GM12864 (cell line): ENCODE data around the gene RRN3.
"Not testable (repeated sequence)": the region's sequence is repeated elsewhere in the genome, so short reads cannot be mapped to it uniquely, and the experiment has no call there.

Experiments used
- DNase-seq: peaks from one replicate; pipeline ENCODE4 v3.0.0-alpha.2; 2011; ENCODE audit warnings: low read depth
- H3K4me3 ChIP-seq: 2 replicates; pipeline ENCODE4 v1.5.1; 2011; ENCODE audit warnings: mild to moderate bottlenecking, low read depth, low read length, control low read depth
- TF ChIP-seq, protein P1 (sequence below): IDR thresholded peaks from 2 replicates; pipeline ENCODE4 v1.5.1; 2011; ENCODE audit warnings: low read depth, mild to moderate bottlenecking, moderate library complexity, low read length, control low read depth, inconsistent platforms; ENCODE audit errors: missing control alignments

Gene RRN3

DNA sequence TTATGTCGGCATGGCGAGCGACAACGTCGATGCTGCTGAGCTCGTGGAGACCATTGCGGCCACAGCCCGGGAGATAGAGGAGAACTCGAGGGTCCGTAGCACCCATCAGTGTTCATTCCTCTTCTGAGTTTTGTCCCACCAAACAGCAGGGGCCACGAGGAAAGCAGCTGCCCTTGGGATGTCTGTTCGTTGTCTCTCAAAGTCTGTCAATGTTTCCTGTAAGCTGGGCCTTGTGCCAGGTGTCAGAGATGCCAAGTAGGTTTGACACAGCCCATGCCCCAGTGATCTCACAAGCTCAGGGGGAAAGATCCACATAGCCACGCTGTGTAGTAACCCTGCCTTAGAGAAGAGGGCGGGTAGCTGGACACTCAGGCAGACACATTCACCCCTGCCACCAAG, 60.8 kb downstream of the RRN3 start:
- no peak overlapping the region for H3K4me3 ChIP-seq
- TF ChIP-seq, protein P1, sequence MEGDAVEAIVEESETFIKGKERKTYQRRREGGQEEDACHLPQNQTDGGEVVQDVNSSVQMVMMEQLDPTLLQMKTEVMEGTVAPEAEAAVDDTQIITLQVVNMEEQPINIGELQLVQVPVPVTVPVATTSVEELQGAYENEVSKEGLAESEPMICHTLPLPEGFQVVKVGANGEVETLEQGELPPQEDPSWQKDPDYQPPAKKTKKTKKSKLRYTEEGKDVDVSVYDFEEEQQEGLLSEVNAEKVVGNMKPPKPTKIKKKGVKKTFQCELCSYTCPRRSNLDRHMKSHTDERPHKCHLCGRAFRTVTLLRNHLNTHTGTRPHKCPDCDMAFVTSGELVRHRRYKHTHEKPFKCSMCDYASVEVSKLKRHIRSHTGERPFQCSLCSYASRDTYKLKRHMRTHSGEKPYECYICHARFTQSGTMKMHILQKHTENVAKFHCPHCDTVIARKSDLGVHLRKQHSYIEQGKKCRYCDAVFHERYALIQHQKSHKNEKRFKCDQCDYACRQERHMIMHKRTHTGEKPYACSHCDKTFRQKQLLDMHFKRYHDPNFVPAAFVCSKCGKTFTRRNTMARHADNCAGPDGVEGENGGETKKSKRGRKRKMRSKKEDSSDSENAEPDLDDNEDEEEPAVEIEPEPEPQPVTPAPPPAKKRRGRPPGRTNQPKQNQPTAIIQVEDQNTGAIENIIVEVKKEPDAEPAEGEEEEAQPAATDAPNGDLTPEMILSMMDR, result no peak

DNA sequence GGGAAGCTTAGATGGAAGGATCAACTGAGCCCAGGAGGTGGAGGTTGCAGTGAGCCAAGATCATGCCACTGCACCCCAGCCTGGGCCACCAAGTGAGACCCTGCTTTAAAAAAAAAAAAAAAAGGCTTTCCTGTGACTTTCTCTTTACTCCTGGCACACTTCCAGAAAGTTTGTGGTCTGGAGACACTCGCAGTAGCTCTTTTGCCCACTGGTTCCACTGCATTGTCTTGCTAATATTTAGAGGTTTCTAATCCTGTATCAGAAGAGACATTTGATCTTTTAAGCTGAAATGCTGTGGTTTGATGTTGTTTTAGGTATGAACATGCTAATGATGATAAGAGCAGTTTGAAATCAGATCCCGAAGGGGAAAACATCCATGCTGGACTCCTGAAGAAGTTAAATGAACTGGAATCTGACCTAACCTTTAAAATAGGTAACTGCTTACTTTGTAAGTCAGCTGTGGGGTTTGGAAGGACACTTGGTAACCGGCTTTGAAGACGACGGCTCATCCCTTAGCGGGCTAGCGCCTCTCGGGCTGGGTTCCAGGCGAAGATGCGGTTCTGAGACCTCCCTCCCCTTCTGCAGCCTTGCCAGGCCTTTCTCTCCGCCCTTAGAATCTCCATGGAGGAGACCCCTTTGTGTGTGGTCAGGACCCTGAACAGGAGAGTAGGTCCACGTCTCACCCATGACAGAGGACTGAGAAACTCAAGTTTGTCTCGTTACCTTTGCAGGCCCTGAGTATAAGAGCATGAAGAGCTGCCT, 61.3 kb downstream of the RRN3 start:
- DNase-seq, result no peak
- TF ChIP-seq, protein P1, result no peak
- no peak overlapping the region for H3K4me3 ChIP-seq

More for the DNA sequence above, 60.8 kb downstream of the RRN3 start:
- DNase-seq, result no peak

DNA sequence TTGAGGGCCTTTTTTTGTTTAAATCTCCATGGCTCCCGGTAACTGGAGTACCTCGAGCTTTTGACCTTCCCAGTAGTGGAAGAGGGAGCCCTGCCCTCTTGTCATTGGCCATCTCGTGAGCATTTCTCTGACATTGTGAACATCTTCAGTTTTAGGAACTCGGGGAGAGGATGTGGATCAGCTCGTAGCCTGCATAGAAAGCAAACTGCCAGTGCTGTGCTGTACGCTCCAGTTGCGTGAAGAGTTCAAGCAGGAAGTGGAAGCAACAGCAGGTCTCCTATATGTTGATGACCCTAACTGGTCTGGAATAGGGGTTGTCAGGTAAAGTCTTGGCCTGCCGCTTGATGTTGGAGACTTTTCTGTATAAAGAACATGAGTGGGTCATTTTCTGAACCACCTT, 62.5 kb downstream of the RRN3 start:
- no peak overlapping the region for H3K4me3 ChIP-seq
- TF ChIP-seq, protein P1, result no peak
- DNase-seq, result no peak

DNA sequence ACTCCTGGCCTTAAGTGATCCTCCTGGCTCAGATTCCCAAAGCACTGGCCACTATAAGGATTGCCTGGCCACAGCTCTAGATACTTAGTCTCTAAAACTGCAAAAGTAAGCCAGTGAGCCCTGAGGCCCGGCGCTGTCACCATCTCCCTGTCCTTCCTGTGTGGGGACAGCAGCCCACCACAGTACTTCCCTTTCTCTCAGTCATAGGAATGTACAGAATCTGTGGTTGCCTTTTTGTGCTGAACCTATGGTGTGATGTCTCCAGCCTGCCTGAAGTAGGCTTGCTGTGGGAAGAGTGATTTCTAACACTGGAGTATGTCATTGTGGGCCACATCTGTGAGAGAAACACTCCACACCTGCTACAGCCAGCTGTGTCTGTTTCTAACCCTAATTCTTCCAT, 62.9 kb downstream of the RRN3 start:
- TF ChIP-seq, protein P1, result no peak
- H3K4me3 ChIP-seq, result no peak overlapping the region
- no peak for DNase-seq

DNA sequence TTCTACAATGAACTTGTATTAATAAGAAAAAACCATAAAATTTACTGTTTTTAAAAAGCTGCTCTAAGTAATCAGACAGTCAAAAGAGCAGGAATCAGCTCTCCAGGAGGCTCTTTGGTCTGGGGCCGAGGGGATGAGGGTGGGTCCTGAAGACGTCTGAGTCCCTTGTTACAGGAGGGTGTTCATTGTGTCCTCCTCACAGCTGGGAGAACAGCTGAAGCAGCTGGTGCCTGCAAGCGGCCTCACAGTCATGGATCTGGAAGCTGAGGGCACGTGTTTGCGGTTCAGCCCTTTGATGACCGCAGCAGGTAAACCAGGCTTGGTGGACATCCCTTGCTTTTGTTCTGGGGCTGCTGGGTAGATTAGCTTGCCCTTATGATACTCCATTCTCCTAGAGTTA, 64.3 kb downstream of the RRN3 start:
- not testable (repeated sequence) for DNase-seq, H3K4me3 ChIP-seq

DNA sequence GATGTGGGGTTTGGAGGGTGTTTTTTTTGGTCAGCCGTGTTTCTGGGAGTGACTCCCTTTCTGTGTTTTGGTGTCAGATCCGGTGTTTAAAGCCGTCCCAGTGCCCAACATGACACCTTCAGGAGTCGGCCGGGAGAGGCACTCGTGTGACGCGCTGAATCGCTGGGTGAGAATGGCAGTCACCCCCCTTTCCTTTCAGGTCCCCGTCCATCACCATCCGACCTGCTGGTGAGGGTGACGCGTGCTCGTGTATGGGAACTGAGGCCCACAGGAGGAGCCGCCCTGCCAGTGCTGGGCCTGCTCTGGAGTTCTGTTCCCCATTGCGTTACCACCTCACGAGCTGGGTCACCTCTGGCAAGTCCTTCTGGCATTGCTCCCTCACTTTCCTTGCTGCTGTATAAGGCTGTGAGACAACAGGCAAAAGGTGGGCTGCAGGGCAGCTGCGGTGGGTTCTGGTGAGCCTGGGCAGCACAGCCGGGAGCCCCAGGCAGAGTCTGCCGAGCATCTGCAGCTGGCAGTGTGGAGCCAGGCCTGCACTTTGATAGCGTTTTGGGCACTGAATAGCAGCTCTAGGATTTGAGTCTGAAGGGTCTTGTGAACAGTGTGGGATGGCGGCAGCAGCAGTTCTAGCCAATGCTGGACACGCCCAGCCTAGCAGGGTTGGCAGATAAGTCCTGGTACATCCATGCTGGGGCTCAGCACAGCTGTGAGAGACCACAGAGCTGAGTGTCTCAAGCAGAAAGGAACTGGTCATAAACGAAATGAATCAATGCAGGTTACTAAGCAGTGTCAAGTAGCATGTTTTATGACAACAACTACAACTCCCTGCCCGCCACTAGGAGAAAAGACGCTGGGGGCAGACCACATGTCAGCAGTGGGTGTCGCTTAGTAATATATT, 65.0 kb downstream of the RRN3 start:
- DNase-seq, H3K4me3 ChIP-seq: not testable (repeated sequence)

DNA sequence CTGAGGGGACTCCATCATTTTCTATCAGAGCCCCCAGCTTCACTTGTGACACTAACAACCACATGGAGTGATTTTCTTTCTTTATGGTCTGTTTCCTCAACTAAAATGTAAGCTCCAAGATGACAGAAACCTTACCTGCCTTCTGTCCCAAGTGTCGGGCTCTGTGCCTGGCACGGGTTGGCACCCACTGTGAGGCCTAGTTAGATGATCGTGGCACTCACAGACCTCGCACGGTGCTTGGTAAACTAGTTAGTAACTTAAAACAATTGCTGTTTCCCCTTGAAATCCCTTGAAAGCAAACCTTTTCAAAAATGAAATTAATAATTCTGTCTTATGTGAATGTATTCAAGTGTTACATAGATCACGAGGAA, 65.7 kb downstream of the RRN3 start:
- H3K4me3 ChIP-seq, DNase-seq: not testable (repeated sequence)

DNA sequence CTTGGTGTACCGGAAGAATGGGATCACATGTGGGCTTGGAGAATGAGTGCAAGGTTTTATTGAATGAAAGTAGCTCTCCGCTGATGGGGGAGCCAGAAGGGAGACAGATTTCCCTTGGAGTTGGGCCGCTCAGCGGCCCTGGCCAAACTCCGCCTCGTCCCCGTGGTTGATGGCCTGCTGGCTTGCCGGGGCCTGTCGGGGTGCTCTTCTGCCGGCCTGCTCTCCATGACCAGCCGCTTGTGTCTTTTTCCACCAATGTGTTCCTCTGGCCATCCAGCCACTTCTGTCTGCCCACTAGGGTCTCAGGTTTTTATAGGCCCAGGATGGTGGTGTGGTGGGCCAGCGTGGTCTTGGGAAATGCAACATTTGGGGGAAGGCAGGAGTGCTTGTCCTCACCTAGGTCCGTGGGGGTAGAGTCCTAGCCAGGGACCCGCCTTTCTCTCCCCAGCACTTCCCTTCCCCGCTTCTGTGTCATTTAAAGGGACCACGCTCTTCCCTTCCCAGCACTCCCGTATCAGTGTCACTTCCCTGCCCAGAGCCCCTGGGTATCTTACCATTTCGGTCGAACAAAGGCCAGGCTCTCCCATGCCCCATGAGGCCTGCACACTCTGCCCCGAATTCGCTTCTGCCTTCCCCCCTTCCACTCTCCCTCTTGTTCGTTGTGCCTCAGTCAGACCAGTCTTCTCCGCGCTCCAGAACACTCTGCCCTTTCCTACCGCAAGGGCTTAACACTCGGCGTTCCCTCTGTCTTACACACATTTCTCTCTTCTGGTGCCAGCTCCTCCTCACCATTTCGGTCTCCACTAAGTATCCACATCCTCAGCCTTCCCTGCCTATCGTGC, 66.3 kb downstream of the RRN3 start:
- not testable (repeated sequence) for DNase-seq, H3K4me3 ChIP-seq

DNA sequence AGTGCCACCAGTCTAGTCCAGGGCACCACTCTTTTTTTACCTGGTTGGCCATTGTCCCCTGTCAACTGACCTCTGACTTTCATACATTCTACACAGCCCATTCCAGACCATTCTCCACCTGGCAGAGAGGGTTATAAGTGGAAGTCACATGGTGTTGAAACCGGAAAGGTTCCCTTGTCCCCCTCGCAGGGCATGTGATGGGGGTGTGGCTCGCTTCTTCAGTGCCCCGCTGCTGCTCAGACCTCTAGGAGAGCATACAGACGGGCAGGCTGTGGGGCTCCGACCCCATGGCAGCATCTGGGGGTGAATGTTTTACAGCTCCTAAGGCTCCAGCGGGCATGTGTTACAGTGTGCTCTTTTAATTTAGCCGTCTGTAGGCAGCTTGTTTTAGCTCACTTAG, 67.0 kb downstream of the RRN3 start:
- not testable (repeated sequence) for H3K4me3 ChIP-seq, DNase-seq

DNA sequence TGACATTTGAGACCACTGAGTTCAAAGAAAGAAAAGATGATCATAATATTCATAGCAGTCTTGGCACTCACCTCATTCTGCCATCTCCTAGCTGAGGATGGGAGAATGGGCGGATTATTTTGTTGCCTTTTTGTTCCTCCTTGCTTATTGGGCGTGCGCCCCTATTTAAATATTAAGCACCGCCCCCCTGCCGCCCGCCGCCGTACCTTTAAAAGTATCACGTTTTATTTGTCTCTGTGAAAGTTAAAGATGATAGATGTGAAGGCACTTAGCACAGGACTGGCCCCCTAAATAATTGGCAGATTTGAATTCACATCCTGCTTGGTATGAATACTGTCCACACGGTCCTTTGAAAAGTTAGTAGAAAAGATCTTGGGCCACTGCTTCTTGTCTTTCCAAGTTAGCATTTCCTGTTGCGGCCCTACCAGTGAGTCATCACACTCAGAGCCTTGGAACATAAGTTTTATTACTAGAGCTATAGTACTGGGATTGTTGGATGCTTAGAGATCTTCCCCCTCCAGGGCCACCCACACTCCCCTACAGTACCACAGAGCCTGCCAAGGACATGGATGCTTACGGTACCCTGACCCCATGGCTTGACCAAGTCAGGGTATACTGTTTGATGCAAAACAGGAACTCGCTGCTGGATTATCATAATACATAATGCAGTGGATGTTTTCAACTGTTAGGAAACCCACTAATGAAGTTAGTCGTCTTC, 68.7 kb downstream of the RRN3 start:
- DNase-seq, H3K4me3 ChIP-seq: not testable (repeated sequence)

DNA sequence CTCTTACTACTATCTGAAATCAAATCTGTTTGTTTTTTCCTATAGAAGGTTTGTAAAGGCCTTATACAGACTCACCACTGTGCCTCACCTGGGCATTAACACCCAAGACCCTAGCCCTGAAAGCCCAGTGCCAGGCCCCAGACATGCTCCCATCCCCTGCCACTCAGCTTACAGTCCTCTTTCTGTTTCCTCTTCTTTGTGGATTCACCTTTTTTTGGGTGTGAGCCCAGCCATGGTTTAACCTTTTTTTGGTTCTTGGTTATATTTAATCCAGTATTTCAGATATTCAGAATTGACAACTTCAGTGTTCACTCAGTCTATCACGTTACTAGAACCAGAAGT, 69.2 kb downstream of the RRN3 start:
- H3K4me3 ChIP-seq, DNase-seq: not testable (repeated sequence)

DNA sequence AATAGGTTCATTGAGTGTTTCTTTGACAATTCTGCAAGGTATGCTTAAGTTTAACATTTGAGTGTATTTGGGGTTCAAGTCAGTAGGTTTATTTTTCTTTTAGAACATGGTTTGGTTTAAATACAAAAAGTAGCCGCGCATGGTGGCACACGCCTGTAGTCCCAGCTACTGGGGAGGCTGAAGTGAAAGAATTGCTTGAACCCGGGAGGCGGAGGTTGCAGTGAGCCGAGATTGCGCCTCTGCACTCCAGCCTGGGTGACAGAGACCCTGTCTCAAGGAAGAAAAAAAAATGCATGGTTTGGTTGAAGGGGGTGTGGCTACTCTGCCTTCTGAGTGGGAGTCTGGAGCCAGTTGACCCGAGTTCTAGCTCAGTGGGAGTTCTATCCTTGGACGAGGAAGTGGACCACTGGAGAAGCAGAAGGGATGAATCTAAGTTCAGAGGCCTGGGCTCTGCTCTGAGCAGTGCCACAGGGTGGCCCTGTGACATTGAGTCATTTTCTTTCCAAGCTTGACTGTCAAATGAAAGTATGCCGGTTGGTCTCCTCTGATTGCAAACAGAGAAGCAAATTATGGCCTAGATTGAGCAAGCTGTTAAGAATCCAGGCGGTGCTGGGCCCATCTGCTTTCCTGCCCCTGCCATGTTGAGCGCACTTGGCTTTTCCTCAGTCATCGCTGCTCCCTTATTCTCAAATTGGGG, 70.5 kb downstream of the RRN3 start:
- not testable (repeated sequence) for DNase-seq, H3K4me3 ChIP-seq
